ENCODE results near the gene MARCHF6. TPM values are rescaled to one million over a fixed set of nuclear protein-coding genes. Genes with fewer than 3 reads are reported as not detected.
"Not testable (repeated sequence)": the region's sequence is repeated elsewhere in the genome, so short reads cannot be mapped to it uniquely, and the experiment has no call there.

MARCHF6 gene
- total RNA-seq, 4 donors from 2014 or later = 76.5 to 121 (median 92.9) TPM

GRCh38 chr5:10384483-10384882, 31.0 kb downstream of the MARCHF6 start:
- no peak overlapping the region for H3K4me3 ChIP-seq
- H3K27ac ChIP-seq (replicated peaks in 1 of 4) = peak overlapping the region in 1 of 4 donors; percentile 12
- no peak for TF ChIP-seq EP300 (IDR thresholded peaks at IDR 0.05)
- TF ChIP-seq POLR2A (IDR thresholded peaks at IDR 0.05; ENCODE audit: low read depth) = no peak
- TF ChIP-seq CTCF (IDR thresholded peaks at IDR 0.05) = no peak
- TF ChIP-seq POLR2AphosphoS5 (IDR thresholded peaks at IDR 0.05) = no peak
- 54% methylated on average over 3 of the region's 3 CpGs for WGBS
- H3K9me3 ChIP-seq = no peaks in the 10 kb centered on the region
- intact Hi-C loops (cut with DNase I) = no loop called here
- DNase-seq (ENCODE audit: extremely low spot score) = no peak
- H3K27me3 ChIP-seq = no peaks in the 10 kb centered on the region
- peaks cover 0 to 15% (median 6%) of the 10 kb centered on the region in 4 donors for H3K4me1 ChIP-seq
- H3K36me3 ChIP-seq = peaks cover 0 to 45% (median 25%) of the 10 kb centered on the region in 4 donors

GRCh38 chr5:10387690-10388089, 34.2 kb downstream of the MARCHF6 start:
- TF ChIP-seq POLR2A (IDR thresholded peaks at IDR 0.05; ENCODE audit: low read depth) (no peak), CTCF (IDR thresholded peaks at IDR 0.05) (no peak), EP300 (IDR thresholded peaks at IDR 0.05) (no peak), POLR2AphosphoS5 (IDR thresholded peaks at IDR 0.05) (no peak)
- no peak for DNase-seq (ENCODE audit: extremely low spot score)
- Histone ChIP-seq H3K27ac (replicated peaks in 1 of 4) (no peak overlapping the region), H3K27me3 (no peaks in the 10 kb centered on the region), H3K4me1 (peaks cover 0 to 6% (median 5%) of the 10 kb centered on the region in 4 donors), H3K36me3 (peaks cover 10 to 66% (median 43%) of the 10 kb centered on the region in 4 donors), H3K4me3 (no peak overlapping the region), H3K9me3 (no peaks in the 10 kb centered on the region)
- intact Hi-C loops (cut with DNase I) = no loop called here
- 81% methylated on average over 4 of the region's 4 CpGs for WGBS

GRCh38 chr5:10391130-10391529, 37.6 kb downstream of the MARCHF6 start:
- no peak for DNase-seq (ENCODE audit: extremely low spot score)
- Histone ChIP-seq H3K27me3 (no peaks in the 10 kb centered on the region), H3K27ac (replicated peaks in 1 of 4) (no peak overlapping the region), H3K36me3 (peaks cover 38 to 93% (median 72%) of the 10 kb centered on the region in 4 donors), H3K9me3 (no peaks in the 10 kb centered on the region), H3K4me3 (no peak overlapping the region), H3K4me1 (no peaks in the 10 kb centered on the region)
- intact Hi-C loops (cut with DNase I) = no loop called here
- 100% methylated on average over 1 of the region's 1 CpG for WGBS
- TF ChIP-seq POLR2A (IDR thresholded peaks at IDR 0.05; ENCODE audit: low read depth) (no peak), POLR2AphosphoS5 (IDR thresholded peaks at IDR 0.05) (no peak), CTCF (IDR thresholded peaks at IDR 0.05) (no peak), EP300 (IDR thresholded peaks at IDR 0.05) (no peak)

- H3K27ac ChIP-seq (replicated peaks in 1 of 4); H3K9me3 ChIP-seq; H3K27me3 ChIP-seq; DNase-seq (ENCODE audit: extremely low spot score); H3K4me3 ChIP-seq; intact Hi-C loops (cut with DNase I); H3K4me1 ChIP-seq: not testable (repeated sequence)
- H3K36me3 ChIP-seq = peaks cover 38 to 96% (median 75%) of the 10 kb centered on the region in 4 donors
- 90% methylated on average over 6 of the region's 6 CpGs for WGBS
These were observed 39.3 kb downstream of the MARCHF6 start for GRCh38 chr5:10392567-10393328.

- 75% methylated on average over 2 of the region's 2 CpGs for WGBS
- intact Hi-C loops (cut with DNase I) = no loop called here
- Histone ChIP-seq H3K9me3 (no peaks in the 10 kb centered on the region), H3K27ac (replicated peaks in 1 of 4) (no peak overlapping the region), H3K36me3 (peaks cover 38 to 93% (median 76%) of the 10 kb centered on the region in 4 donors), H3K27me3 (no peaks in the 10 kb centered on the region), H3K4me1 (no peaks in the 10 kb centered on the region), H3K4me3 (no peak overlapping the region)
- TF ChIP-seq POLR2AphosphoS5 (IDR thresholded peaks at IDR 0.05) = no peak
- no peak for TF ChIP-seq EP300 (IDR thresholded peaks at IDR 0.05)
- no peak for TF ChIP-seq POLR2A (IDR thresholded peaks at IDR 0.05; ENCODE audit: low read depth)
- no peak for TF ChIP-seq CTCF (IDR thresholded peaks at IDR 0.05)
- DNase-seq (ENCODE audit: extremely low spot score) = no peak
These were observed 40.0 kb downstream of the MARCHF6 start for GRCh38 chr5:10393491-10393890.
